Activated effector memory CD4-positive, alpha-beta T cell treated with anti-CD3 and anti-CD28 coated beads, Interleukin-2, amount 50 U/mL, for 16 hours (primary cell): Measurements from ENCODE around the gene UAP1.

Source experiments
- DNase-seq: peaks from one replicate; pipeline ENCODE4 v3.0.0-alpha.2; 2020

The UAP1 gene

DNA sequence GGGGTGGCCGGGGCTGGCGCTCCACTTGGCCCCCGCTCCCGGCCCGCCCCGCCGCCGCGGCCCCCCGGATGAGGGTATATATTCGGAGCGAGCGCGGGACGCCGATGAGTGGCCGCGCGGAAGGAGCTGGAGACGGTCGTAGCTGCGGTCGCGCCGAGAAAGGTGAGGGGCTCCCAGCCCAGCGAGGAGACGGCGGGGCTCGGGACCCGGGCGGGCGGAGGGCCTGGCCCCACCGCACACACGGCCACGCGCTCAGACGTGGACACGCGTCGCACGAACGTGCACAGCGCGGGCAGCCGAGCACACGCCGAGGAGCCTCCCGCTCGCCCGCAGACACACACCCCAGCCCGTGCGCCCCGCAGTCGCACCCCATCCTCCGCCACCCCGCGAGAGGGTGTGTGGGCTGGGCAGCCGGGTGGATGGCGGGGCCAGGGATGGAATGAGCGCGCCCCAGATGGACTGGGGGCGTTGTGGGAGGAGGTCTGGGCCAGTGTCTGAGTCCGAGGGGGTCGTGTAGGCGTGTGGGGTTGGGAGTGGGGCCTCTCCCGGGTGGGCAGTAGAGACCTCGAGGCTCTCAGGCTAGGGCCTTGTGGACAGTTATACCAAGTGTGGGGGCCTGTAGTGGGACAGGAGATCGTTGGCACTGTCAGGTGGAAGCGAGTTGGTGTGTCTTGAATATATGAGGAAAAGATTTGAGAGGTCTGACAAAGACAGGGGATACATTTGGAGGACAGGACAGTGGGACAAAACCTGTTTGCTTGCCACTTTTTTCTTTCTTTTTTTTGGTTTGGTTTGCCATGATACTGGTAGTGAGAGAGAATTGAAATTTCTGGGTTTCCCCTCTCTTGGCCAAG, at the start of gene UAP1:
Gene UAP1, plus strand, starts transcription at position 107 of the 854 bp plus-strand sequence. CDS start 4,347 bp downstream, outside the sequence.
- DNase-seq, result no peak

DNA sequence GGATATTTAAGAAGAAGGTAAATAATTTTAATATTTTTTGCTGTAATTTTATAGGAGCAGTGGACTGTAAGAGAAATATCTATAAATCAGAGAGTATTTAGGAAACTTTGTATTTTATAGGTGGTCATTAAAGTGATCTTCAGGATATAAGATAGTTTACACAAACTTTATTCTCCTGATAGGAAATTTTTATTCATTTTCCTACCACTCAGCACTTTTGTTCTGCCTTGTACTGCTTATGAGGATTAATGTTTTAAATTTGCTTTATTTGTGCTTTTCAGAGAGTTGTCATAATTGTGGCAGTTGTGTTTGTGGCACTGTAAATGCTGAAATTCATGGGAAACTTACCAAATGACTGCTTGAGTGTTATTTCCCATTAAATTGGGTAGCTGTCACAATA, 34.2 kb upstream of the UAP1 start:
- DNase-seq, result no peak

DNA sequence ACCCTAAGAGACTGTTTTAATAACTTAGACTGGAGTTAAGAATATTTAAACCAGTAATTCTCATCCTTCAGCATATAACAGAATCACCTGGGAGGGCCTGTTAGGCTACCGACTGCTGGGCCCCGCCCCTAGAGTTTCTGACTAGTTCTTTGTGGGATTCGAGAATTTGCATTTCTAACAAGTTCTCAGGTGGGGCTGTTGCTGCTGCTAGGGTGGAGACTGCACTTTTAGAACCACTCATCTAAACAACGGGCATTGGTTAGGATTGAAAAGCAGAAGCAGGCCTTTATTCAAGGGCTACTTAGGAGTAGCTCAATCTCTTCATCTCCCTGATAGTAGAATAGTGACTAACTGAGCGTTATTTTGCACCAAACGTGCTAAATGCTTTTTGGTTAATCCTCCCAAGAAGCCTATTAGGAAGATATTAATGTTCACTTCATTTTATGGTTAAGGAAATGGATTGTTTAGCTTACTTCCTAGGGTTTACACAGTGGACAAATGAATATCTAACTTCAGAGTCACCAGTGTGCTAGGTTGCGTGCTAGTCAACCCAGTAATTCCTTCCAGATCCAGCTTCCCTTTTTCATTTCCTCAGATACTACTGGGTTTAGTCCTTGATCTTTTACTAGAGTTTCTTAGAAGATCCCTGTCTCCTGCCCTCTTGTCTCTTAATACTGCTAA, 31.1 kb upstream of the UAP1 start:
- DNase-seq, result no peak

DNA sequence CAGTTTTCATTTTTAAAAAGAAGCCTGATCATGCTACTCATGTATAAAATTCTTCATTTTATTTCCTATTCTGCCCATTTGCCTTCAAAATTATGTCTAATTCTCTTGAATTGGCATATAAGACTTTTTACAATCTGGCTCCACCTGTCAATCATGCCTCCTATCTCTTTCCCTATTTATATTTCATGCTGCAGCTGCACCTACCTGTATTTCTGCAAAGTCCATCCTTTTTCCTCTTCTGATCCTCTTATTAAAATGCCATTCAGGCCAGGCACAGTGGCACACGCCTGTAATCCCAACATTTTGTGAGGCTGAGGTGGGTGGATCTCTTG, 30.6 kb upstream of the UAP1 start:
- no peak for DNase-seq

DNA sequence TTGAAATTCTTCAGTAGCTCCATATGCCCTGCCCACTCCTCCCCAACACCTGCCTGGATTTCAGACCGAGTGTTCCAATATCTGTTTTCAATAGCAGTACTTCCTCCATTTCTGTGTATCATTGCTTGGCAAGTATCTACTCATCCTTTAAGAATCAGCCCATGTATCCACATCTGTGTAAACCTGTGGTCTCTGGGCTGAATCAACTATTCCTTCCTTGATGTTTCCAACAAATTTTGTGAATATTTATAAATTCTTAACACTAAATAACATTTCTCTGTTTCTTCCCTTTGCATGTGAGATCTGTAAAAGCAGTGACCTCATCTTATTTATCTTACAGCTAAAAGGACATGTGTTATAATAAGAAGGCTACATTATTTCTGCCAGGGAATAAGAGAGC, 26.0 kb upstream of the UAP1 start:
- DNase-seq, result no peak

DNA sequence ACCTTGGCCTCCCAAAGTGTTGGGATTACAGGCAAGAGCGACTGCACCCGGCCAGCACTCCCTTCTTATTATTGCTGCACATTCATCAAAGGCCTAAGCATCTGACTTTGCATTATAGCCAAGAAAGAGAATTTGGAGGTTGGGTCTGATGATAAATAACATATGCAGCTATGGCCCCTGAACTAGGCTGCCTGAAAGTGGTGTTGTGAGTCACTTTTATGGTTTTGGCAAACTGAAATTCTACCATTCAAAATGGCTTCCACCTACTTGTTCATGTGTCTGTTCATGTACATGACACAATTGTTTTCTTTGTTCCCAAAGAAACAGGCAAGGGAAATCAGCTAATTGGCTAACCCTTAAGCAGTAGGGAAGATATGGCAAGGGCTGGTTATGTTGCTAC, 25.0 kb upstream of the UAP1 start:
- DNase-seq, result no peak

DNA sequence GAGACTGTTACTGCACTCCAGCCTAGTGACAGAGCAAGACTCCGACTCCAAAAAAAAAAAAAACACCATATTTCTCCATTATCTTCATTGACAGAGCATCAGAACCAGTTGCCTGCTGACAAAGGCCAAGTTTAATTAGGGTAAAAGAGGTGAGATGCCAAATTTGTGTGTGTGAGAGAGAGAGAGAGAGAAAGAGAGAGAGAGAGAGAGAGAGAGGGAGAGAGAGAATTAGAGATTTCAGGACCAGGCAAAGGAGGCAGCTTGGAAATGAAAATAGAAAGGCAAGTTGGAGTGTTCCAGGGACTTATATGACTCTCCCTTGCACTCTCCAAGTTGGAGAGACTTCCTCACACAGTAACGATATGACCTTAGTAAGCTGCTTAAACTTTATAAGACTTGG, 24.3 kb upstream of the UAP1 start:
- no peak for DNase-seq

DNA sequence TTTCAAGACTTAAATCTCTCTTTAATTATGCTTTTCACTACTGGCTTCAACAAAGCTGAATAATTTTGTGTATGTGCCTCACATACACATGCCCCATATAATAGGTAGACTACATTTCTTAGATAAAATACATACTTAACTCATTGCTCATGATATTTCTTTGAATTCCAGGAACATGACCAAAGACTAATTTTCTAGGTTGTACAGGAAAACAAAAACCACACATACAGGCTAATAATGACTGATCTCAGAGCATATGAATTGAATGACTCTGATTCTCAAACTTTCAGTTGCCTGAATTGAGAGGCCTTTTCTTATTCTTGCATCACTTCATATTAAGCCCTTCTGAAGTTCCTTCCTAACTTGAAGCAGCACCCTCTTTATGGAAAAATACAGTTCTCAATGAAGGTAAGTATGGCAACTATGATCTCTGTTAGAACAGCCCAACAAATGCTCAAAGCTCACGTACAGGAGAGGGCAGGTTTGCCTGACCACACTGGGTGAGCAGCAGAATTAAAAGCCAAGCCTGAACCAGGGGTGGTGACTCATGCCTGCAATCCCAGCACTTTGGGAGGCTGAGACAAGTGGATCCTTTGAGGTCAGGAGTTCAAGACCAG, 22.6 kb upstream of the UAP1 start:
- no peak for DNase-seq

DNA sequence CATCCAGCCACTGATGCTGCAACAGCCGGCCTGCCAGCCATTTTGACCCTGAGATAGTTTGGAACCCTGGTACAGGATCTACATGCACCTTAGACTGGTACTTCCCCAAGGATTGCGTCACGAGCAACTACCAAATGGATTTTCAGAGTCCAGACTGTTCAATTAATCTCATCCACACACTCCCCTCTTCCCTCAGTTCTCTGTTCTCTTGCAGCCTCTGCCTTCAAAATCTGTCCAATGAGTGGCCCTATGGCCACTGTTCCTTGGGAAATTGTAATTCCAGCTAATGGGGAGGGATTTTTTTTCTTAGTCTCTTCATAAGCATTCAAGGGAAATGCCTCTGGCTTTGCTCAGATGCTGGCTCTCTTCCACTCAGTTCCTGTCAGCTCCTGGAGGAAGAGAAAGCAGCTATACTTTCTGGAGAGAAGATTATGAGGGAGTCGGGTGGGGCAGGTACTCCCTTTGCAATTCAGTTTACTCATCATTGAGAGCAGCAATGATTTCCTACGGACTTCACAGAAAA, 19.8 kb upstream of the UAP1 start:
- DNase-seq, result no peak

DNA sequence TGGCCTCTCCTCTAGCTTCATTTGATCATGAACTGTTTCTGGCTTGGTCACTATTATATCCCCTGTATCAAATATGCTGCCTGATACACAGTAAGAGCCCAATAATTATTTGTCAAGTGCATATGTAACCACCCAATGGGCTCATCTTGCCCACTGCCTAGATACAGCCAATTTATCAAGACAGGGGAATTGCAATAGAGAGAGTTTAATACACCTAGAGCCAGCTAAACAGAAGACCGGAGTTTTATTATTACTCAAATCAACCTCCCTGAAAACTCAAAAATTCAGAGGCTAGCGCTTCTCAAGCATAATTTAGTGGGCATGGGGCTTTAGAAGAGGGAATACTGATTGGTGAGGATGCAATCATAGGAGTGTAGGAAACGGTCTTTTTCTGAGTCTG, 18.3 kb upstream of the UAP1 start:
- DNase-seq, result no peak

DNA sequence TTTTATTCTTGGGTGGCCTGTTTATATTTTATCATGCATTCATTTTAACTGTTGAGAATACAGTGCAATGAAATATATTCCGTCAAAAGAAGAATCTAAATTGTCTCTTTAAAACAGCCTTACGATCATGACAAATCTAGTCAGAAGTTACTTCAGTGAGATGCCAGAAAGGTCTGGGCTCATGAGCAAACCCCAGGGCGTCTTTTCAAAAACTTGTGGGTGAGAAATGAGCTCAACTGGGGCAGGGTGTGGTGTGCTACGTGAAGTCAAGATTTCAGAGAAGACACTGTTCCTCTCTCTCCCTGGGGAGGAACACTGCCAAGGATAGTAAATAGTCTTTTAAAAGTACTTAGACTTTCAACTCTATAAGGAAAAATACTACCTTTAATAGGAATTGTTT, 13.4 kb upstream of the UAP1 start:
- no peak for DNase-seq

DNA sequence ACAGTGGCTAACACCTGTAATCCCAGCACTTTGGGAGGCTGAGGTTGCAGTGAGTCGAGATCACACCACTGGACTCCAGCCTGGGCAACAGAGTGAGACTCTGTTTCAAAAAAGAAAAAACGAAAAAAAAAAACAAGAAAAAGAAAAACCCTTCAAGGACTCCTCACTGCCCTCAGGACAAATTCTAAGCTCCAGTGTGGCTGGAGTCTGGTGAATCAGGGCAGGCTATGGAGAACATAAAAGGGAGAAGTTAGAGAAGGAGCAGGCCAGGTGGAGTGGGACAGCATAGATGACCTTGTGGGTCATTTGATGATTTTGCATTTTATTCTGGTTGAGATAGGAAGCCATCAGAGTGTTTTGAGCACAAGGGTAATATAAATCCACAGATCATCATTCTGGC, 12.5 kb upstream of the UAP1 start:
- DNase-seq, result no peak

DNA sequence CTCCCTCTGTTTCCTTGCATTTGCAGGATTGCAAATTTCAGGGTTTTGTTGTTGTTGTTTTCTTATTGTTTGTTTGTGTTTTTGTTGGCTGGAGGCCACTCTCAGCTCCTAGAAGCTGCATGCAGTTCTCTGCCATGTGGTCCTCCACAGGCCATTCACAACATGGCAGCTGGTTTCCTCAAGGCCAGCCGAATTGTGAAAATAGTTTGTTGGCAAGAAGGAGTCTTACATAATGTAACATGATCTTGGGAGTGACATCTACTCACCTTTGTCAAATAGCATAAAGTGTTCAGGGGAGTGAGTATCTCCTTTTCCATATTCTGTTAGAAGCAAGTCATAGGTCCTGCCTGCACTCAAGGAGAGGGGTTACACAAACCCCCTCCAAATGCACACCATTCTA, 10.6 kb upstream of the UAP1 start:
- DNase-seq, result no peak

DNA sequence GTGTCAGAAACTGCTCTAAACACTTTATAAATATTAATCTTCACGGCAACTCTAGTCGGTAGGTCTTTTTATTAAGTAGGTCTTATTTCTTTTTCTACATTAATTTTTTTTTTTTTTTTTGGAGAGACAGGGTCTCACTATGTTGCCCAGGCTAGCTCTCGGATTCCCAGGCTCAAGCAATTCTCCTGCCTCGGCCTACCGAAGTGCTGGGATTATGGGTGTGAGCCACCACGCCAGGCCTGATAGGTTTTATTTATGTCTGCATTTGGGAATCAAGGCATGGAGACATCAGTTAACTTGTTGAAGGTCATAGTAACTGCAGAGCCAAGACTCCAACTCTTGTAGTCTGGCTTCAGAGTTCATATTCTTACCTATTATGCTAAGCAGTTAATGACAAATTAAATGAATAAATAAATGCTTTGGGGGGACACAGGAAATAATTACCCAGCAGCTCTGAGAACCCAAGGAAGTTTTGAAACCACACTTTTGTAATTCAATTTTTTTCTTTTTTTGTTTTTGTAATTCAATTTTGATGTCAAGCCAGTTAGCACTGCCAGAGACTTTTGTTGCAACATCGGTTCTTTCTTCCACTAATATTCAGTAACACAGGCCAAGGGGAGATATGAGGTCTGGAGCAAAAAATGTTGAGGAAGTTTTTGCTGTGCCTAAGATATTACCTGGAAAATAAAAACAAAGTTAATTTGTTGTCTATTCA, 9.4 kb upstream of the UAP1 start:
- no peak for DNase-seq

DNA sequence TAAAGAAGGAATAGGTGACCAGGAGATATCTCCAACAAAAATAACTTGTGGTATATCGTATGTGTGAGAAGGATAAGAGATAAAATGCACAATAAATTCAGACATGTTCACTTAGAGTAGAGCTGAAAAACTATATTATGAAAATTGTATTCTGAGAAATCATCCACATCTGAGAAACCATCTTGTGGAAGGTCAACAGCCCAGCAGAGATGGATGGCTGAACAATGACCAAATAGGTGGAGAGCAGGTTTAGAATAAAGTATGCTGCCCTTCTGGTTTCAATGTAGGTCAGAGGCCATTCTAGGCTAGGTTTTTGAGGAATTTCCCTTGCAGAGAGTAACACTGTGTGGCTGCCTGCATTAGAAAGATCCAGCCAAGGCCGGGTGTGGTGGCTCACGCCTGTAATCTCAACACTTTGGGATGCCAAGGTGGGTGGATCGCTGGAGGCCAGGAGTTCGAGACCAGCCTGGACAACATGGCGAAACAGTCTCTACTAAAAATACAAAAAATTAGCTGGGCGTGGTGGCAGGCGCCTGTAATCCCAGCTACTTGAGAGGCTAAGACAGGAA, 8.8 kb upstream of the UAP1 start:
- DNase-seq, result no peak

DNA sequence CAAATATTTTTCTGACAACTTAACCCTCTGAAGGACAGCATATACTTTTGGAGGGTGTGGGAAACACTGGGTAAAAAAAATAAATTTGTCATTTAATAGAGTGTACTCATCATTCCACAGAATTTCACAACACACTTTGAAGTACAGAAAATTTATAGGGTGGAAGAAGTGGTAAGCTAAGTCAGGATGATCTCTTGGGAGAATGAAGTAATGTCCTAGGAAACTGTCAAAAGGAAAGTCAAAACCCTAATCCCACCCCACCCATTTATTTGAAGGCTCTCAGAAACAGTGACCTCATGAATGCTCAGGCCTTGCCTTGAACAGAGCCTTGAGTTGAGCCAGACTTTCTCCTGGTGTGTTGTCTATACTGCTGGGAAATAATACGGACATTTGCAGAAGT, 7.3 kb upstream of the UAP1 start:
- DNase-seq, result no peak

DNA sequence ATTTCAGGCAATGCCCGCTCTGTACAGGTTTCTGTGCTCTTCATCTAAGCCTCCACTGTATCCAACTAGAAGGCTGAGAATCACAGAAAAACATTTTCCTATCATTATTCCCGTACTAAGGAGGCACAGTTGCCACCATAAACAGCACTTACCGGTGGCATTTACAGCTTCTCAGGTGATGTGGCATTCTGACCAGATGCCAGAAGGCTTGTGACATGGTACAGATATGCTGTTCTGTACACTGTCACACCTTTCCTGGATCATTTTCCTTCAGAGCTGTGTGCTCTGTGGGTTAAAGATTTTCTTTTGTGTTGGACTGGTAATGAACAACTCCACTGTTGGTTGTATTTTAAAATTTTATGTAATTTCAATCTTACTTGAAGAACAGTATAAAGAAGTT, 4.0 kb upstream of the UAP1 start:
- DNase-seq, result no peak

DNA sequence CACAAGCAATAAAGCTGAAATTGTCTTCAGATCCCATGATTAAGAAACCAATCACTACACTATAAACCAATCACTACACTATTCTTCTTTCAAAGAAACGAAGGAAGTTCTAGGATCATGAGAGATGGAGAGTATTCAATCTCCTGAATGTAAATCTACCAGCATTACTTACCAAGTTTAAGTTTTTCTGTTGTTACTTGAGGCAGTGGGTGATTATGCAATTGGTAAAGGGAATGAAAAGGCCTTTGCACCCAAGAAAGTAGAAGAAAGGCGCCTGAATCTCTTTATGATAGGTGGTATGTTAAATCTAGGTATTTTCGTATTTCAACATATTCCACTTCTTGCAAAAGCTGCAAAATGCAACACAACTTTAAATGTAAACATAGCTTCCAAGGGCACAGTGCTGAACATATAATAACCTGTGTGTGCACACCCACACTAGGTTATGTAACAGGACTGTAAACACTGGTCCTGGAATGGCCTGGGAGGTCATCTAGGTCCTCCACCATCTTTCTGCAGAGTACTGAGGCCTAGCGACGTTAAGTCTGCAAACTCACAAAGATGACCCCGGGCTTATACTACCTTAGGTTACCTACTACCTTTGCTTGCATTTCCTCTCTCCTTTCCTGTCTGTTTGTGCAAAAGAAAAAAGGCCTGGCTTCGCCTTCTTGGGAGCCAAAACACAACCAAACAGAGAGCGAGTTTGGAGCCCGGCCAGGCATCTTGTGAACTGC, 1.1 kb upstream of the UAP1 start:
- DNase-seq, result no peak

DNA sequence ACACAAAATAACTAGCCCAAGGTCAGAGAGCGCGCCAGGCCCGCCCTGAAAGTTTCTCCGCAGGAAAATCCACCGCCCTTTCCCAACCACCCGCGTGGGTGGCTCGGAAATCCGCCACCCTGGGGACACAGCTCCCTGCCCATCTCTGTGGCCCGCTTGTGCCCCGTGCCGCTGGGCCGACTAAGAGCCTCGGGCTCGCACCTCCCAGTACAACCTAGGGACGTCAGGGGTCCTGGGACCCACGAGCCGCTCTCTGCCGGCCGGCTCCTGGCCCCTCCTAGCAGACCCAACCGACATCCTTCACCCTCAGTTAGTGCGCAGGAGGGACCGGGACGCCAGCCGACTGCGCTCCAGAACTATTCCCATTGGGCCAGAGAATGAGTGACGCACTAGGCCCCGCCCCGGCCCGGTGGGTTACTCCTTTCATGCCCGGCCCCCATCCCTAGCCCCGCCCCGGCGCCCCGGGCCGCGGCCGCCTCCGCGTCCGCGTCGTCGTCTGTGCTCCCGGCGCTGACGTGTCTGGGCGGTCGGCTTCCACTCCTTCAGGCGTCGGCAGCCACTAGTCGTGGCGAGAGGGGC, 396 bp upstream of the UAP1 start:
- peak; percentile 99 for DNase-seq

DNA sequence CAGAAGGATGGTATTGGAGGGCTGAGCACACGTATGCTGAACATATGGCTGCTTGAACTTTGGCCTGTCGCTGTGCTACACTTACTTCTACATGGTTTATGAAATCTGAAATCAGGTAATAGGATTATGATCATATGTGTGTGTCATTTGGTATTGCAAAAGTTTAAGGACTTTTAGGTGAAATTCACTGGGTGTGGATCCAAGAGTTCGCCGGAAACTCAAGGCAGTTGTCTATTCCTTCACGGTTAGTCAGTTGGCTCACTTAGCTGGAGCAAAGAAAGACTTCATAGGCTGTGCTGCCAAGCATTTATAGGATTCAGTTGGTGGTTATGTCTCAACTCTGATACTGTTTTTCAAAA, 927 bp downstream of the UAP1 start:
- DNase-seq, result no peak

DNA sequence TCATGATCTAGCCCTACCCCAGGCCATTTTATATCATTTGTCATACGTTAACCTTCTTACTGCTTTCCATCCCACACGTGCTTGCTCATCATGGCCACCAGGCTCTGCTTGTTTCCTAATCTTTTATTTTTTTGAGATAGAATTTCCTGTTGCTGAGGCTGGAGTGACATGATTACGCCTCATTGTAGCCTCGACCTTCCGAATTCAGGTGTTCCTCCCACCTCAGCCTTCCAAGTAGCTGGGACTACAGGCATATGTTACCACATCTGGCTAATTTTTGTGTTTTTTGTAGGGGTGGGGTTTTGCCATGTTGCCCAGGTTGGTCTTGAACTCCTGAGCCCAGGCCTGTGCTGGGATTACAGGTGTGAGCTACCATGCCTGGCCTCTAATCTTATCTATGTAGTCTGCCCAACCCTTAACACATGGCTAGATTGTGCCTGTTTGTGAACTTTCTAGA, 3.3 kb downstream of the UAP1 start:
- no peak for DNase-seq

DNA sequence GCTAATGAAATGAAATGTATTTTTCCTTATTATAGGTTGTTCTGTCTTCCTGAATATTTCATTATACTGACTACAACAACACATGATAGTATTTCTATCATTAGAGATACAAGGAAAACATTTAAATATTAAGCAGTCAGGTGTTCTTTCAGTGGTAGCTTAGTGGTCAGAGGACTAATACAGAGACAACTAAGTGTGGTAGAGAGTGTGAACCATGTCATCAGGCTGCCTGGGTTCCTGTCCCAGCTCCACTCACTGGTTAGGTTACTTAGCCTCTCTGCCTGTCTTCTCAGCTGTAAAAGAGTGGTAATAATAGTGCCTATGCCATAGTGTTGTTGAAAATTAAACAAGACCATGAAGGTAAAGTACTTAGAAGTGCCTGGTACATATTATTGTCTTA, 3.9 kb downstream of the UAP1 start:
- DNase-seq, result no peak
